Transverse colon (tissue), 4 donors: Measurements from ENCODE around the gene MRPS16.

Experiments used
- CTCF ChIP-seq, 5 experiments: fragments of 200-600 bp in 3 of 5; fragments of 450-650 bp in 2 of 5; sonication (generic) in 3 of 5; IDR thresholded peaks; 1 replicate in 2 of 5; 2 replicates in 3 of 5; pipeline ENCODE4 v1.5.1; 2016 to 2017; ENCODE audit warnings: antibody characterized with exemption in 5 of 5, inconsistent platforms in 3 of 5, mild to moderate bottlenecking in 2 of 5, moderate library complexity in 1 of 5
- EP300 ChIP-seq: sonication (generic); formaldehyde crosslinking; IDR thresholded peaks from one replicate; pipeline ENCODE4 v1.6.1; 2017; ENCODE audit warnings: antibody characterized with exemption, low read depth
- POLR2A ChIP-seq: fragments of 450-650 bp; IDR thresholded peaks from one replicate; pipeline ENCODE4 v1.6.1; 2016; ENCODE audit warnings: antibody characterized with exemption, mild to moderate bottlenecking, moderate library complexity
- POLR2AphosphoS5 ChIP-seq, 3 donors: sonication (generic); formaldehyde crosslinking; IDR thresholded peaks; one replicate each; pipeline ENCODE4 v1.6.1; 2016; ENCODE audit warnings: antibody characterized with exemption in 3 of 3

GRCh38 chr10:73247509-73248258 is 4.8 kb downstream of the MRPS16 start:
- no peak for TF ChIP-seq CTCF (IDR thresholded peaks at IDR 0.05)
- TF ChIP-seq POLR2AphosphoS5 (IDR thresholded peaks at IDR 0.05) = no peak
- no peak for TF ChIP-seq POLR2A
- no peak for TF ChIP-seq EP300
